Measurements from ENCODE around the gene TLE4.

- TF ChIP-seq, protein P1, sequence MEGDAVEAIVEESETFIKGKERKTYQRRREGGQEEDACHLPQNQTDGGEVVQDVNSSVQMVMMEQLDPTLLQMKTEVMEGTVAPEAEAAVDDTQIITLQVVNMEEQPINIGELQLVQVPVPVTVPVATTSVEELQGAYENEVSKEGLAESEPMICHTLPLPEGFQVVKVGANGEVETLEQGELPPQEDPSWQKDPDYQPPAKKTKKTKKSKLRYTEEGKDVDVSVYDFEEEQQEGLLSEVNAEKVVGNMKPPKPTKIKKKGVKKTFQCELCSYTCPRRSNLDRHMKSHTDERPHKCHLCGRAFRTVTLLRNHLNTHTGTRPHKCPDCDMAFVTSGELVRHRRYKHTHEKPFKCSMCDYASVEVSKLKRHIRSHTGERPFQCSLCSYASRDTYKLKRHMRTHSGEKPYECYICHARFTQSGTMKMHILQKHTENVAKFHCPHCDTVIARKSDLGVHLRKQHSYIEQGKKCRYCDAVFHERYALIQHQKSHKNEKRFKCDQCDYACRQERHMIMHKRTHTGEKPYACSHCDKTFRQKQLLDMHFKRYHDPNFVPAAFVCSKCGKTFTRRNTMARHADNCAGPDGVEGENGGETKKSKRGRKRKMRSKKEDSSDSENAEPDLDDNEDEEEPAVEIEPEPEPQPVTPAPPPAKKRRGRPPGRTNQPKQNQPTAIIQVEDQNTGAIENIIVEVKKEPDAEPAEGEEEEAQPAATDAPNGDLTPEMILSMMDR (IDR thresholded peaks at IDR 0.05), result no peak
- TF ChIP-seq POLR2A (IDR thresholded peaks at IDR 0.05), result no peak
- TF ChIP-seq POLR2AphosphoS5 (IDR thresholded peaks at IDR 0.05), result no peak
Measured at GRCh38 chr9:79522793-79523192, 49.0 kb upstream of the TLE4 start.
